Raji (cell line): Measurements from ENCODE around the gene EML6.

Source experiments
- POLR2A ChIP-seq: IDR thresholded peaks from 2 replicates; pipeline ENCODE4 v1.6.1; 2011; ENCODE audit warnings: low read depth, low read length, control low read depth; ENCODE audit not compliant: insufficient read depth

The EML6 gene

GRCh38 chr2:54840559-54841468 lies 117.4 kb downstream of the EML6 start:
- TF ChIP-seq POLR2A, result no peak

GRCh38 chr2:54845094-54845493 lies 121.6 kb downstream of the EML6 start:
- TF ChIP-seq POLR2A, result no peak

- TF ChIP-seq POLR2A, result no peak
These were observed 122.1 kb downstream of the EML6 start for GRCh38 chr2:54845514-54845913.

- no peak for TF ChIP-seq POLR2A
These were observed 127.0 kb downstream of the EML6 start for GRCh38 chr2:54850171-54851122.

GRCh38 chr2:54853616-54854310 lies 130.3 kb downstream of the EML6 start:
- TF ChIP-seq POLR2A, result no peak

DNA sequence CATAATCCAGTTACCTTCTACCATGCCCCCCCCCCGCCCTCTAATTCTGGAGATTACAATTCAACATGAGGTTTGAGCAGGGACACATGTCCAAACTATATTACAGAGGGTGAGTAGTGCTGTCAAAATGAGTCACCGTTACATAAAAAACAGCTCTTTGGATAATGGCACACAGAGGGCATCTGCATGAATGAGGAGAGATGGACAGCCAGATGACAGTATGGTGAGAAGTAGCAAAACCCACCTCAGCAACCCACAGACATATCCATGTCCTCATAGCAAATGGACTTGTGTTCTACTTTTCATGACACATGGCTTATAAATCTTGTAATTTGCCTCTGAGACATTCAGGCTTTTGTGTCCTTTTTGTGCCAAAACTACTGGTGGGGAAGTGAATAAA lies 132.0 kb downstream of the EML6 start:
- TF ChIP-seq POLR2A, result no peak

- no peak for TF ChIP-seq POLR2A
These were observed 134.7 kb downstream of the EML6 start for GRCh38 chr2:54858021-54858681.

DNA sequence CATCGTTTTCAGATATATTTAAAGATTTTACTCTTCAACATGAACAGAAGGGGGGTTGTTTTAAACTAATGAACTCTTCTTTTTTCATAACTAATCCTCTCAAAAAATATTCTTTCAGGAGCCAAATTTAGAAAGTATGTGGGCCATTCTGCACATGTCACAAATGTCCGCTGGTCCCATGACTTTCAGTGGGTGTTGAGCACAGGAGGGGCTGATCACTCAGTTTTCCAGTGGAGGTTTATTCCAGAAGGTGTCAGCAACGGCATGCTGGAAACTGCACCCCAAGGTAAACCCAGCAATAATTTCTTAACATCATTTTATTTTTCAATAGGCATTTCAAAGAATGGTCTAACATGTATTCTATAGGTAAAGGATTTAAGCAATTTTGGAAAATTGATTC lies 136.0 kb downstream of the EML6 start:
- TF ChIP-seq POLR2A, result no peak

DNA sequence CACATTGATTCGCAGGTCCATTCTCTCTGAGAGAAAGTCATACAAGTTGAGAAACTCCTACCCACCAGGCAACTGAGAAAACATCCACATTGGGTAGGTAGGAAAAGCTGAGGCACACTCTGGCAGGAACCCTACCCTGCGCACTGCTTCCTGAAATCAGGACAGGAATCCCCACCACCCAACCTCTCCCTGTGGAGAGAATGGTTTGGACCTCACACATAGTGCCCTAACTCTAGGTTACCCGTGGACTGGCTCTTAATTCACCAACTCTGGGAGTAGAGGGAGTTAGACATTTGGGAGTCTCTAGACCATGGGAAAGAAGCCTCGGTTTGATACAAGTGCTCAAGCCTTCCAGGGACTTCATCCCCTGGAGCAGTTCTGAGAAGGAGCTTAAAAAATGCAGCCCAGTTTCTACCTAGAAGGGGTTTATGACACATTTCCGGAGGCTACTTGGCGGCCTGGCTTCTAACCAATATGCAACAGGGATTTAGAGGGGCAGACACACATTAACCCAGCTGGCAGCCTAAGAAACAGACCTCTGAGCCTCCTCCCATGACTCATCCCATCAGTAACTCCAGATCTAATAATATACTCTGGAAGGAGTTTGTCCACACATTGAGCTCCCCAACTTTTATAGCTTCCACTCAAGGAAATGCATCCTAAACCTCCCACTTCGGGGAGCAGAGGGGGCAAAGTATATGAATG lies 136.7 kb downstream of the EML6 start:
- no peak for TF ChIP-seq POLR2A

- TF ChIP-seq POLR2A, result no peak
These were observed 138.8 kb downstream of the EML6 start for GRCh38 chr2:54862229-54862628.

GRCh38 chr2:54862742-54863141 lies 139.3 kb downstream of the EML6 start:
- TF ChIP-seq POLR2A, result no peak

DNA sequence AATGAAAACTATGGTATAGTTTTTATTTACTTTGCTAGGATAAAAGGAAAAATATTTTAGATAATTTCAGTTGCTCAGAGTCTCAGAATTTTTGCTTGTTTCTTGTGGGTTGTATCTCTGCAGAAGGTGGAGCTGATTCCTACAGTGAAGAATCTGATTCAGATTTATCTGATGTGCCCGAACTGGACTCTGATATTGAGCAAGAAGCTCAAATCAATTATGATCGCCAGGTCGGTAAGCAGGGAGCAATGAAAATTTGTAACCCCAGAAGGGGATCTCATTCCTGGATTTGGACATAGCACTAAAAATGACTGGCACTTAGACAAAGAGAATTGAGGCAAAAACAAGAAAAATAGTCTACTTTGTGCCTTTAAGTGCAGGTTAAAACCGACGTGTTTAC lies 140.2 kb downstream of the EML6 start:
- TF ChIP-seq POLR2A, result no peak

GRCh38 chr2:54864096-54864495 lies 140.6 kb downstream of the EML6 start:
- no peak for TF ChIP-seq POLR2A

DNA sequence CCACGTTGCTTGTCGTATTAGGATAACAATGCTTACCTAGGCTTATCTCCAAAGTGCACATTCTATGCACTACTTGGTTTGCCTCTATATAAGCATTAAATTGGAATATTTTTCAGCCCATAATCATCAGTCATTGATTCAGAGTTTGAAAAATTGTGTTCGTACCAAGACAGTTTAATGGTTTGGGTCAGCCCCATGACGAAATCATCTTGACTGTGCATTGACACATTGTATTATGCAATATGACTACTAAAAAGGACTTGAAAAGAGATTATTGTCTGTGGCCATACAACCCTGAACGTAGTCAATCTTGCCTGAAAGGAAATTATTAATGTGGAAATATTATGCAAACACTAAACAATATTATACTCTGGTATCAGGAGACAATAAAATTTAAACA lies 141.3 kb downstream of the EML6 start:
- no peak for TF ChIP-seq POLR2A
